Activated CD4-positive, alpha-beta T cell treated with anti-CD3 and anti-CD28 coated beads for 24 hours (primary cell): Measurements from ENCODE around the gene IGLON5.

ENCODE experiments used
- DNase-seq, 2 donors: peaks; one replicate each; pipeline ENCODE4 v3.0.0-alpha.2; 2020; ENCODE audit warnings: low read depth in 2 of 2

Gene IGLON5

GRCh38 chr19:51338563-51339312 is 27.3 kb downstream of the IGLON5 start:
- DNase-seq: peak; percentile 79 to 87

- no peak for DNase-seq
These were observed 27.9 kb downstream of the IGLON5 start for GRCh38 chr19:51339313-51339686.

GRCh38 chr19:51339687-51340656 is 28.5 kb downstream of the IGLON5 start:
- DNase-seq: peak; percentile 92 to 98

- DNase-seq: no peak
These were observed 29.6 kb downstream of the IGLON5 start for GRCh38 chr19:51341066-51341465.

- no peak for DNase-seq
These were observed 30.6 kb downstream of the IGLON5 start, which contains the start of gene VSIG10L for GRCh38 chr19:51341976-51342580. Gene VSIG10L, minus strand, starts transcription at chr19:51342139. Its CDS starts 15 bp downstream, at chr19:51342124.

- no peak for DNase-seq
These were observed 31.5 kb downstream of the IGLON5 start for GRCh38 chr19:51342631-51343569.

- no peak for DNase-seq
These were observed 33.7 kb downstream of the IGLON5 start for GRCh38 chr19:51345076-51345620.

GRCh38 chr19:51346742-51347141 is 35.3 kb downstream of the IGLON5 start:
- no peak for DNase-seq

- no peak for DNase-seq
These were observed 35.9 kb downstream of the IGLON5 start for GRCh38 chr19:51347209-51347928.

- no peak for DNase-seq
These were observed 40.0 kb downstream of the IGLON5 start for GRCh38 chr19:51351266-51351990.

GRCh38 chr19:51352783-51353360 is 41.4 kb downstream of the IGLON5 start:
- no peak for DNase-seq

- no peak for DNase-seq
These were observed 42.8 kb downstream of the IGLON5 start for GRCh38 chr19:51354103-51354741.

- no peak for DNase-seq
These were observed 43.3 kb downstream of the IGLON5 start for GRCh38 chr19:51354742-51355148.

GRCh38 chr19:51356159-51356801 is 44.8 kb downstream of the IGLON5 start:
- no peak for DNase-seq

GRCh38 chr19:51357952-51358351 is 46.5 kb downstream of the IGLON5 start:
- no peak for DNase-seq

GRCh38 chr19:51359294-51359693 is 47.9 kb downstream of the IGLON5 start:
- no peak for DNase-seq

- no peak for DNase-seq
These were observed 49.8 kb downstream of the IGLON5 start for GRCh38 chr19:51361239-51361638.
